Stimulated activated CD8-positive, alpha-beta memory T cell treated with anti-CD3 and anti-CD28 coated beads, Interleukin-15, amount 100 ng/mL, for 24 hours (primary cell): ENCODE data around the gene PLXNC1.

Experiments
- DNase-seq: peaks from one replicate; pipeline ENCODE4 v3.0.0-alpha.2; 2020; ENCODE audit warnings: low read depth

PLXNC1 gene

GRCh38 chr12:94264736-94265485 lies 116.5 kb downstream of the PLXNC1 start:
- DNase-seq, result no peak

- no peak for DNase-seq
These were observed 117.2 kb downstream of the PLXNC1 start for GRCh38 chr12:94265539-94265938.

GRCh38 chr12:94265966-94266745 lies 117.8 kb downstream of the PLXNC1 start:
- no peak for DNase-seq

GRCh38 chr12:94266796-94267536 lies 118.6 kb downstream of the PLXNC1 start:
- no peak for DNase-seq

GRCh38 chr12:94267537-94267872 lies 119.1 kb downstream of the PLXNC1 start:
- no peak for DNase-seq

GRCh38 chr12:94267921-94268471 lies 119.6 kb downstream of the PLXNC1 start:
- DNase-seq, result no peak

- DNase-seq, result no peak
These were observed 121.1 kb downstream of the PLXNC1 start for GRCh38 chr12:94269316-94269999.

GRCh38 chr12:94271351-94271750 lies 123.0 kb downstream of the PLXNC1 start:
- no peak for DNase-seq

- DNase-seq, result no peak
These were observed 123.9 kb downstream of the PLXNC1 start for GRCh38 chr12:94272280-94272679.

- no peak for DNase-seq
These were observed 124.9 kb downstream of the PLXNC1 start for GRCh38 chr12:94273272-94273671.

- DNase-seq, result no peak
These were observed 128.3 kb downstream of the PLXNC1 start for GRCh38 chr12:94276725-94277124.

- no peak for DNase-seq
These were observed 129.1 kb downstream of the PLXNC1 start for GRCh38 chr12:94277426-94278000.

- DNase-seq, result no peak
These were observed 131.7 kb downstream of the PLXNC1 start for GRCh38 chr12:94280063-94280462.

- no peak for DNase-seq
These were observed 134.3 kb downstream of the PLXNC1 start for GRCh38 chr12:94282675-94283074.

GRCh38 chr12:94284046-94284445 lies 135.7 kb downstream of the PLXNC1 start:
- DNase-seq, result no peak

GRCh38 chr12:94284859-94285258 lies 136.5 kb downstream of the PLXNC1 start:
- DNase-seq, result no peak

GRCh38 chr12:94285943-94286582 lies 137.7 kb downstream of the PLXNC1 start:
- DNase-seq, result no peak

- DNase-seq, result no peak
These were observed 138.3 kb downstream of the PLXNC1 start for GRCh38 chr12:94286583-94287244.

- DNase-seq, result no peak
These were observed 138.9 kb downstream of the PLXNC1 start for GRCh38 chr12:94287245-94287628.

- no peak for DNase-seq
These were observed 141.3 kb downstream of the PLXNC1 start for GRCh38 chr12:94289461-94290312.
